Esophagus squamous epithelium (tissue), 5 donors: Measurements from ENCODE around the gene GTPBP6. TPM values are rescaled to one million over a fixed set of nuclear protein-coding genes. Genes with fewer than 3 reads are reported as not detected.

Experiments
- DNase-seq: peaks from one replicate; lab custom pipeline; 2025; lab: John Stamatoyannopoulos, UW
- H3K27ac ChIP-seq, 4 donors: fragments of 200-600 bp; sonication (generic); one replicate each; pipeline ENCODE4 v1.5.1; 2016 to 2019; ENCODE audit warnings: mild to moderate bottlenecking in 1 of 4
- H3K27me3 ChIP-seq, 4 donors: fragments of 200-600 bp; sonication (generic); 1 replicate in 3 of 4; 2 replicates in 1 of 4; pipeline versions ENCODE4 v1.5.1 to v1.6.0; 2017 to 2021; ENCODE audit warnings: antibody characterized with exemption in 1 of 4
- H3K36me3 ChIP-seq, 3 donors: fragments of 200-600 bp; sonication (generic); one replicate each; pipeline ENCODE4 v1.5.1; 2016 to 2019
- H3K4me1 ChIP-seq, 3 donors: fragments of 200-600 bp; sonication (generic); one replicate each; pipeline ENCODE4 v1.5.1; 2017 to 2019
- H3K4me3 ChIP-seq, 4 donors: fragments of 200-600 bp; sonication (generic); 1 replicate in 3 of 4; 2 replicates in 1 of 4; pipeline ENCODE4 v1.5.1; 2016 to 2019; ENCODE audit warnings: mild to moderate bottlenecking in 2 of 4, moderate library complexity in 1 of 4
- H3K9me3 ChIP-seq, 3 donors: fragments of 200-600 bp; sonication (generic); one replicate each; pipeline ENCODE4 v1.5.1; 2016 to 2019
- POLR2A ChIP-seq, 4 donors: fragments of 450-650 bp; IDR thresholded peaks; one replicate each; pipeline ENCODE4 v1.6.1; 2017; ENCODE audit warnings: antibody characterized with exemption in 4 of 4, mild to moderate bottlenecking in 4 of 4, moderate library complexity in 3 of 4
- WGBS, 2 donors: methylation state at CpG; one replicate each; pipeline ENCODE4 v1.1.5; 2018; 5-methylcytosine and 5-hydroxymethylcytosine counted together
- intact Hi-C: fragments of 100-400 bp; cut with DNase I; formaldehyde crosslinking; loops from one replicate; pipeline ENCODE4 v1.15.0; 2022
- total RNA-seq, 4 donors: library from RNA; depleted of rRNA; stranded (reverse); fragments of >200 nt; gene quantifications; one replicate each; pipeline ENCODE4 v1.1.0, GENCODE V29; 2016
- TF ChIP-seq, protein P1 (sequence below), 6 experiments: fragments of 450-650 bp in 4 of 6; fragments of 200-600 bp in 2 of 6; sonication (generic) in 2 of 6; IDR thresholded peaks; one replicate each; pipeline ENCODE4 v1.5.1; 2016 to 2019; ENCODE audit warnings: antibody characterized with exemption in 6 of 6, mild to moderate bottlenecking in 4 of 6, moderate library complexity in 4 of 6
- donor health status: DM: yes; HTN: yes; CAD: no.

GTPBP6 gene
- total RNA-seq, 4 donors from 2014 or later, result 22.2 to 45.4 (median 28.0) TPM

DNA sequence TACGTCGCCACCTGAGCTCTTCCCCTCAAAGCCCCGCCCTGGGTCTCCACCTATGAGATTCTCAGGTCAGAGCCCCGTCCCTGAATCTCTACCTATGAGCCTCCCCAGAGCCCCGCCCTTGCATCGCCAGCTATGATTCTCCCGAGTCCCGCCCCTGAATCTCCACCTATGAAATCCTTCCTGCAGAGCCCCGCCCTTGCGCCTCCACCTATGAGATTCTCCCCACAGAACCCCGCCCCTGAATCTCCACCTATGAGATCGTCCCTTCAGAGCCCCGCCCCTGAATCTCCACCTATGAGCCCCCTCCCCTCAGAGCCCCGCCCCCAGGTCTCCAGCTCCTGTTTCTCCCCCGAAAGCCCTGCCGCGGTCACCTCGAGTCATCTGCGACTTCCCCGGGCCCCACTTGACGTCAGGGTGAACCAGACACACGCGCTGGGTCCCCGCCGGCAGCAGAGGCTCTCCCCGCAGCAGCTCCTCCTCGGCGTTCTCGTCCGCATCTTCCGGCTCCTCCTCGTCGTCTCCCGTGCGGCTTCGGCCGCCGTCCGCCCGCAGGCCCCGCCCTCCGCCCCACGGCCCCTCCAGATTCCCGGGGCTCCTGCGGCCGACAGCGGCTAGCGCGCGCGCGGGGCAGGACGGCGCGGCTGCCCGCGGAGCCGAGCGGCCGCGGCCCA, 393 bp downstream of the GTPBP6 start:
- peaks cover 14 to 44% (median 20%) of the 10 kb centered on the region in 3 donors for H3K4me1 ChIP-seq
- peak overlapping the region; percentile 60 to 98 (median 88) for H3K4me3 ChIP-seq
- H3K9me3 ChIP-seq, result no peaks in the 10 kb centered on the region
- H3K36me3 ChIP-seq, result peaks cover 7 to 34% (median 10%) of the 10 kb centered on the region in 3 donors
- no peak for DNase-seq
- intact Hi-C loops, result no loop called here
- H3K27ac ChIP-seq, result peak overlapping the region; percentile 96 to 100 (median 99)
- WGBS, 2 donors, result 0% methylated on average over 15 to 22 of the region's 61 CpGs
- TF ChIP-seq, protein P1, sequence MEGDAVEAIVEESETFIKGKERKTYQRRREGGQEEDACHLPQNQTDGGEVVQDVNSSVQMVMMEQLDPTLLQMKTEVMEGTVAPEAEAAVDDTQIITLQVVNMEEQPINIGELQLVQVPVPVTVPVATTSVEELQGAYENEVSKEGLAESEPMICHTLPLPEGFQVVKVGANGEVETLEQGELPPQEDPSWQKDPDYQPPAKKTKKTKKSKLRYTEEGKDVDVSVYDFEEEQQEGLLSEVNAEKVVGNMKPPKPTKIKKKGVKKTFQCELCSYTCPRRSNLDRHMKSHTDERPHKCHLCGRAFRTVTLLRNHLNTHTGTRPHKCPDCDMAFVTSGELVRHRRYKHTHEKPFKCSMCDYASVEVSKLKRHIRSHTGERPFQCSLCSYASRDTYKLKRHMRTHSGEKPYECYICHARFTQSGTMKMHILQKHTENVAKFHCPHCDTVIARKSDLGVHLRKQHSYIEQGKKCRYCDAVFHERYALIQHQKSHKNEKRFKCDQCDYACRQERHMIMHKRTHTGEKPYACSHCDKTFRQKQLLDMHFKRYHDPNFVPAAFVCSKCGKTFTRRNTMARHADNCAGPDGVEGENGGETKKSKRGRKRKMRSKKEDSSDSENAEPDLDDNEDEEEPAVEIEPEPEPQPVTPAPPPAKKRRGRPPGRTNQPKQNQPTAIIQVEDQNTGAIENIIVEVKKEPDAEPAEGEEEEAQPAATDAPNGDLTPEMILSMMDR (IDR thresholded peaks at IDR 0.05), result no peak
- peak in 2 of 4 donors; percentile 69 to 78 for TF ChIP-seq POLR2A (IDR thresholded peaks at IDR 0.05)
- no peaks in the 10 kb centered on the region for H3K27me3 ChIP-seq

DNA sequence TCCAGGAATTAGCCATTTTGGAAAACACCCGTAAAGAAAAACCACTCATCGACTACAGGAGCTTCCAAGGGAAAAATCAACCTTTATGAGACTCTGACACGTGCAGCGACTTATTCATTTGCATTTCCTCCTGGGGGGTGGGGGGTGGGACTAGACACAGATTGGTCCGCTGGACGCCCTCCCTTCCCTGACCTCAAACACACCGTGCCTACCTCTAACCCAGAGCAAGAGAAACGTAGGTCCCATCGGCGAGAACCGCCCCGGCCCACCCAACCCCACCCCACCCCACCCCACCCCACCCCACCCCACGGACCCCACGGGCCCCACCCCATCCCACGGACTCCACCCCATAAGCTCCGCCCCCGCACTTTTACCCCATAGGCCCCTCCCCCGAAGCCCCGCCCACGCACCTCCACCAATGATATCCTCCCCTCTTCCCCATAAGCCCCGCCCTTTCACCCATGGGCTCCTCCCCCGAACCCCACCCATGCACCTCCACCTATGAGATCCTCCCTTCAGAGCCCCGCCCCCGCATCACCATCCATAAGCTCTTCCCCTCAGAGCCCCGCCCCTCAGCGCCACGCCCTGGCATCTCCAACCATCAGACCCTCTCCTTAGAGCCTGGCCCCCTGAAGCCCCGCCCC, 1.1 kb downstream of the GTPBP6 start:
- DNase-seq, result no peak
- H3K36me3 ChIP-seq, result peaks cover 7 to 41% (median 14%) of the 10 kb centered on the region in 3 donors
- intact Hi-C loops, result no loop called here
- peaks cover 14 to 37% (median 16%) of the 10 kb centered on the region in 3 donors for H3K4me1 ChIP-seq
- H3K4me3 ChIP-seq, result peak overlapping the region; percentile 60 to 98 (median 88)
- no peaks in the 10 kb centered on the region for H3K27me3 ChIP-seq
- TF ChIP-seq, protein P1 (IDR thresholded peaks at IDR 0.05), result no peak
- TF ChIP-seq POLR2A (IDR thresholded peaks at IDR 0.05), result no peak
- WGBS, 2 donors, result 71% methylated on average over 9 of the region's 28 CpGs; no CpG with 5 or more reads in 1 of the 2 donors
- H3K9me3 ChIP-seq, result no peaks in the 10 kb centered on the region
- H3K27ac ChIP-seq, result peak overlapping the region; percentile 96 to 100 (median 99)

DNA sequence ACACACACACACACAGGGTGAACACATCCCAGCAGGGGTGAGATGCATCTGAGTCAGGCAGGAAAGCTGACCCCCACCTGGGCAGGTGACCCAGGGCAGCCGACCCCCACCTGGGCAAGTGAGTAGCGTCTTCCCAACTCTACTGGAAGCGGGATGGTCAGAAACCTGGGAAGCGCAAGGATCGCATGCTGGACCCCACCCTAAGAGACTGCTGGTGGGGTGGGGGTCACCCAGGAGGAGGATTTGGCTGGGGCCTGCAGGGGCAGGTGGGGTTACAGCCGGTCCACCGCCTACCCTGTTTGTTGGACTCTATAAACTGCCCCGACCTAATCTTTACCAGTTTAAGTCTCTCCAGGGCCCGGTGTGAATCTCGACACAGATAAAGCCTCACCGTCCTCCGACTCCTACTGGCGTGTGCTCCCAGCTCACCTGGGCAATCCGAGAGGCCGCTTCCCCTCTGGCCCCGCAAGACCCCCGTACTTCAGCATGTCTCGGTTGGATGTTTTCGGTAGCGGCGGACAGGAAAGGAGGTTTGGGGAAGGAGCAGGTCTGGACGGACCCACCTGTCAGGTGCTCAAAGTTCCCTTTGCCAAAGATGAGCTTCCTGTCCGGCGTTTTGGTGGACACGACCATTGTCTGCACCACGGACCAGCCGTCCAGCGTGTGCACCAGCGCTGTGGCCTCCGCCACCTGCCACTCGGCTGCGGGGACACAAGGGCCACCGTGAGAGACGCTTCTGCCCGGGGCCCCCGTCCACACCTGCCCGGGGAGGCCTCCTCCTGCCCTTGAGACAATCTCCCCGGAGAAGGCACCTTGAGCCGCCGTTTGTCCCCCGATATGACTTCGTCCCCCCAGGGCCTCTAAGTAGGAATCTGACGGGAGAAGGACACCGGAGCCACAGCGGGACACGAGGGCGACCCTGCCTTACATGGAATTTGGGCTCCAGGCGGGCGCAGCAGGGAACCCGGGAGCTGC, 2.0 kb downstream of the GTPBP6 start:
- Histone ChIP-seq H3K36me3 (peaks cover 7 to 50% (median 16%) of the 10 kb centered on the region in 3 donors), H3K4me1 (peaks cover 14 to 35% (median 16%) of the 10 kb centered on the region in 3 donors), H3K27me3 (no peaks in the 10 kb centered on the region), H3K4me3 (no peak overlapping the region), H3K27ac (peak overlapping the region in 3 of 4 donors; percentile 96 to 100 (median 99)), H3K9me3 (no peaks in the 10 kb centered on the region)
- DNase-seq, result no peak
- TF ChIP-seq POLR2A (IDR thresholded peaks at IDR 0.05), result no peak
- TF ChIP-seq, protein P1 (IDR thresholded peaks at IDR 0.05), result no peak
- intact Hi-C loops, result no loop called here
- 83 to 94% methylated on average over 13 of the region's 50 CpGs for WGBS, 2 donors

DNA sequence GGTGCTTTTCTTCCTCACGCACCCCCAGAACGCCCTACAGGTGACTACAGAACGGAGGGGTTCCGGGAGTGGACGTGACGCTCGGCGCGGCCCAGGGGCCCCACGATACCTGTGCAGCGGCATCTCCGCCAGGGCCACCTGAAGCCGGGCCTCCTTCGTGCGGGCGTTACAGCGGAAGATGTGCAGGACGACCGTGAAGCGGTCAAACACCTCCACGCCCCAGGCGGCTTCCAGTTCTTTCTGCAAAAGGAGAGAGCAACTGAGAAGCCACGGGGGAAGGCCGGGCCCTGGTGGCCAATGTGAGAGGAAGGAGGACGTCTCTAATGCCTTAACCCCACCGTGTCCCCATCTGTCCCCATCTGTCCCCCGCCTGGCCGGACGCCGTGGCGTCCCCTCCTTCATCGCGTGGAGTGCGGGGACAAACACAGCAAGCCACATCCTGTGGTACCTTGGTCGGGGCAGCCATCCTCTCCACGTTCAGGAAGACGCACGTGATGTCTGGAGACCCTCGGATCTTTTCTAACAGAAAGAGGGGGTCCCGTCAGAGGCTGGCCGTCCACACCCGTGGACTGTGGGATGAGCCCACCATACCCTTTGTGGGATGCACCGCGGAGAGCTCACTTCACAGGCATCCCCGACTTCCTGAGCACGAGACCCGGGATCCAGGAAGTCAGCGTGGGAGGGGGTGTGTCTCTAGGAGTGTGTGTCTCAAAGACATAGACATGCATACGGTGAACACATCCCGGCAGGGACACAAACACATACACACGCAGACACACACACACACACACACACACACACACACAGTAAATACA, 3.6 kb downstream of the GTPBP6 start:
- Histone ChIP-seq H3K27ac (no peak overlapping the region), H3K27me3 (no peaks in the 10 kb centered on the region), H3K4me1 (peaks cover 5 to 24% (median 6%) of the 10 kb centered on the region in 3 donors), H3K36me3 (peaks cover 15 to 65% (median 28%) of the 10 kb centered on the region in 3 donors), H3K9me3 (no peaks in the 10 kb centered on the region), H3K4me3 (no peak overlapping the region)
- TF ChIP-seq, protein P1 (IDR thresholded peaks at IDR 0.05), result no peak
- no peak for TF ChIP-seq POLR2A (IDR thresholded peaks at IDR 0.05)
- intact Hi-C loops, result no loop called here
- WGBS, 2 donors, result 84 to 91% methylated on average over 18 to 19 of the region's 51 CpGs
- DNase-seq, result no peak
